Measurements from ENCODE around the gene MRPL36.

Gene MRPL36

DNA sequence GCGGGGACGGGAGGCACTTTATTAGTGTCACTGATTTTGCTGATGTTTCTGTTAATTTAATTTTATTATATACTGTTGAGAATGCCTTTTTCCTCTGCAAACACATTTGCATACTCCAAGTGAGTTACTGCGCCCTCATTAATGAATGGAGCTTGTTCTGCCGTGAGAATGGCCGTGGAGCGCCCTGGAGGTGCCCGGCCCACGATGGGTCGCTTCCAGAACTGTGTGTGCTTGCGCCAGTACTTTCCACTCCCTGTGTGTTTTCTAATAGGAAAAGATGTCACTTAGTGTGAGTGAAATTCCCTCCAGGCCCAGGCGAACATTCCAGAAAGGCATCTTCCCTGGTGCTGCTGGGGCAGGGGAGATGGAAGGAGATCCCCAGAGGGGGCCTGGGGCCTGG lies 31.6 kb upstream of the MRPL36 start:
- Histone ChIP-seq H2AFZ (ENCODE audit: low read length) (no peak overlapping the region), H3K4me3 (ENCODE audit: low read length) (no peak overlapping the region), H3K27me3 (replicated peaks; ENCODE audit: insufficient read depth, low read length) (peaks cover 15% of the 10 kb centered on the region), H4K20me1 (ENCODE audit: insufficient read depth, low read length) (no peaks in the 10 kb centered on the region), H3K4me2 (ENCODE audit: low read depth, low read length) (no peak overlapping the region), H3K27ac (ENCODE audit: low read length) (no peak overlapping the region), H3K9me2 (replicated peaks; ENCODE audit: insufficient read depth, low read length) (no peaks in the 10 kb centered on the region), H3F3A (ENCODE audit: insufficient read depth, low read length) (no peaks in the 10 kb centered on the region), H3K9me3 (replicated peaks; ENCODE audit: insufficient read depth, low read length) (no peaks in the 10 kb centered on the region), H3K79me2 (ENCODE audit: low read length) (no peaks in the 10 kb centered on the region), H3K4me1 (ENCODE audit: low read length) (no peaks in the 10 kb centered on the region), H3K9ac (ENCODE audit: low read length) (no peak overlapping the region), H3K36me3 (replicated peaks; ENCODE audit: insufficient read depth, low read length) (no peaks in the 10 kb centered on the region)
- no peak for DNase-seq
- no peak for TF ChIP-seq EZH2 (optimal IDR thresholded peaks at IDR 0.05; ENCODE audit: low read depth, low read length)
- TF ChIP-seq, protein P1, sequence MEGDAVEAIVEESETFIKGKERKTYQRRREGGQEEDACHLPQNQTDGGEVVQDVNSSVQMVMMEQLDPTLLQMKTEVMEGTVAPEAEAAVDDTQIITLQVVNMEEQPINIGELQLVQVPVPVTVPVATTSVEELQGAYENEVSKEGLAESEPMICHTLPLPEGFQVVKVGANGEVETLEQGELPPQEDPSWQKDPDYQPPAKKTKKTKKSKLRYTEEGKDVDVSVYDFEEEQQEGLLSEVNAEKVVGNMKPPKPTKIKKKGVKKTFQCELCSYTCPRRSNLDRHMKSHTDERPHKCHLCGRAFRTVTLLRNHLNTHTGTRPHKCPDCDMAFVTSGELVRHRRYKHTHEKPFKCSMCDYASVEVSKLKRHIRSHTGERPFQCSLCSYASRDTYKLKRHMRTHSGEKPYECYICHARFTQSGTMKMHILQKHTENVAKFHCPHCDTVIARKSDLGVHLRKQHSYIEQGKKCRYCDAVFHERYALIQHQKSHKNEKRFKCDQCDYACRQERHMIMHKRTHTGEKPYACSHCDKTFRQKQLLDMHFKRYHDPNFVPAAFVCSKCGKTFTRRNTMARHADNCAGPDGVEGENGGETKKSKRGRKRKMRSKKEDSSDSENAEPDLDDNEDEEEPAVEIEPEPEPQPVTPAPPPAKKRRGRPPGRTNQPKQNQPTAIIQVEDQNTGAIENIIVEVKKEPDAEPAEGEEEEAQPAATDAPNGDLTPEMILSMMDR (IDR thresholded peaks at IDR 0.05; ENCODE audit: low read length) = no peak
- no peak for TF ChIP-seq EZH2phosphoT487 (IDR thresholded peaks at IDR 0.05; ENCODE audit: low read length)

GRCh38 chr5:1830571-1831228 lies 31.1 kb upstream of the MRPL36 start:
- no peaks in the 10 kb centered on the region for H3K36me3 ChIP-seq (replicated peaks; ENCODE audit: insufficient read depth, low read length)
- no peaks in the 10 kb centered on the region for H3K79me2 ChIP-seq (ENCODE audit: low read length)
- DNase-seq = no peak
- peaks cover 12% of the 10 kb centered on the region; the same call in 1 of the 2 replicates for H3K27me3 ChIP-seq (replicated peaks; ENCODE audit: insufficient read depth, low read length)
- no peak overlapping the region for H3K27ac ChIP-seq (ENCODE audit: low read length)
- H4K20me1 ChIP-seq (ENCODE audit: insufficient read depth, low read length) = no peaks in the 10 kb centered on the region
- H3K4me3 ChIP-seq (ENCODE audit: low read length) = no peak overlapping the region
- TF ChIP-seq EZH2phosphoT487 (IDR thresholded peaks at IDR 0.05; ENCODE audit: low read length) (no peak), EZH2 (optimal IDR thresholded peaks at IDR 0.05; ENCODE audit: low read depth, low read length) (no peak)
- TF ChIP-seq, protein P1 (IDR thresholded peaks at IDR 0.05; ENCODE audit: low read length) = no peak
- no peak overlapping the region for H3K4me2 ChIP-seq (ENCODE audit: low read depth, low read length)
- H3K4me1 ChIP-seq (ENCODE audit: low read length) = no peaks in the 10 kb centered on the region
- no peak overlapping the region for H2AFZ ChIP-seq (ENCODE audit: low read length)
- H3F3A ChIP-seq (ENCODE audit: insufficient read depth, low read length) = no peaks in the 10 kb centered on the region
- no peak overlapping the region for H3K9ac ChIP-seq (ENCODE audit: low read length)
- H3K9me2 ChIP-seq (replicated peaks; ENCODE audit: insufficient read depth, low read length) = no peaks in the 10 kb centered on the region
- no peaks in the 10 kb centered on the region for H3K9me3 ChIP-seq (replicated peaks; ENCODE audit: insufficient read depth, low read length)

DNA sequence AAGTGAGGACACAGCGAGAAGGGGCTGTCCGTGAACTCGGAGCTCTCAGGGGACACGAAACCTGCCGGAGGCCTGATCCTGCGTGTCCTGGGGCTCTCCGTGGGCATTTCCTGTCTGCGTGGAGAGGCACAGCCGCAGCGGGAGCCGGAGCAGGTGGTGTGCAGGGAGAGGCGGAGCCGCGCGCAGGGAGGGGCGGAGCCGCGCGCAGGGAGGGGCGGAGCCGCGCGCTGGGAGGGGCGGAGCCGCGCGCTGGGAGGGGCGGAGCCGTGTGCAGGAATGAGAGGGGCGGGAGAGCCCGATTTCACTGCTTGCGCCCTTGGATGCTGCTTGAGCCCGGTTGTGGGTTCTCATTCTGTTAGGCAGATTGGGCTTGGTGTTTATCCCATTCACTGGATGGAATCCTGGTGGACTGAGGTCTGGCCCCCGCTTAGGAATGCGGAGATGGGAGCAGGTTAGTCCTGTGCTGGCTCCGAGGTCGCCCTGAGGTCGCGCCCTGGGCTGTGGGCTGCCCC lies 28.3 kb upstream of the MRPL36 start:
- H3K9me3 ChIP-seq (replicated peaks; ENCODE audit: insufficient read depth, low read length) = no peaks in the 10 kb centered on the region
- no peak overlapping the region for H3K27ac ChIP-seq (ENCODE audit: low read length)
- H3K36me3 ChIP-seq (replicated peaks; ENCODE audit: insufficient read depth, low read length) = no peaks in the 10 kb centered on the region
- TF ChIP-seq EZH2phosphoT487 (IDR thresholded peaks at IDR 0.05; ENCODE audit: low read length) = no peak
- TF ChIP-seq EZH2 (optimal IDR thresholded peaks at IDR 0.05; ENCODE audit: low read depth, low read length) = no peak
- TF ChIP-seq, protein P1 (IDR thresholded peaks at IDR 0.05; ENCODE audit: low read length) = no peak
- H3K9ac ChIP-seq (ENCODE audit: low read length) = no peak overlapping the region
- no peaks in the 10 kb centered on the region for H4K20me1 ChIP-seq (ENCODE audit: insufficient read depth, low read length)
- no peaks in the 10 kb centered on the region for H3K4me1 ChIP-seq (ENCODE audit: low read length)
- DNase-seq = no peak
- H3F3A ChIP-seq (ENCODE audit: insufficient read depth, low read length) = no peaks in the 10 kb centered on the region
- H3K27me3 ChIP-seq (replicated peaks; ENCODE audit: insufficient read depth, low read length) = no peaks in the 10 kb centered on the region
- no peak overlapping the region for H3K4me3 ChIP-seq (ENCODE audit: low read length)
- no peaks in the 10 kb centered on the region for H3K79me2 ChIP-seq (ENCODE audit: low read length)
- no peak overlapping the region for H3K4me2 ChIP-seq (ENCODE audit: low read depth, low read length)
- H2AFZ ChIP-seq (ENCODE audit: low read length) = no peak overlapping the region
- H3K9me2 ChIP-seq (replicated peaks; ENCODE audit: insufficient read depth, low read length) = no peaks in the 10 kb centered on the region
